NB4 (cell line): ENCODE results near the gene USP46.

ENCODE experiments used
- DNase-seq: peaks from one replicate; pipeline ENCODE4 v3.0.0; 2010; ENCODE audit warnings: low read depth
- H3K4me3 ChIP-seq: one replicate; pipeline ENCODE4 v1.5.1; 2011; ENCODE audit warnings: mild to moderate bottlenecking, low read depth, low read length, moderate library complexity
- MYC ChIP-seq: IDR thresholded peaks from 2 replicates; pipeline ENCODE4 v1.6.1; 2011; ENCODE audit warnings: low read depth, low read length
- POLR2A ChIP-seq: IDR thresholded peaks from 2 replicates; pipeline ENCODE4 v1.6.1; 2011; ENCODE audit warnings: mild to moderate bottlenecking; ENCODE audit not compliant: insufficient read length; ENCODE audit errors: extremely low read depth
- TF ChIP-seq, protein P1 (sequence below): IDR thresholded peaks from 2 replicates; pipeline ENCODE4 v1.6.1; 2011; ENCODE audit warnings: low read depth, low read length
- TF ChIP-seq, protein P2 (sequence below): IDR thresholded peaks from one replicate; pipeline ENCODE4 v1.5.1; 2012; ENCODE audit warnings: low read depth, low read length

USP46 gene

DNA sequence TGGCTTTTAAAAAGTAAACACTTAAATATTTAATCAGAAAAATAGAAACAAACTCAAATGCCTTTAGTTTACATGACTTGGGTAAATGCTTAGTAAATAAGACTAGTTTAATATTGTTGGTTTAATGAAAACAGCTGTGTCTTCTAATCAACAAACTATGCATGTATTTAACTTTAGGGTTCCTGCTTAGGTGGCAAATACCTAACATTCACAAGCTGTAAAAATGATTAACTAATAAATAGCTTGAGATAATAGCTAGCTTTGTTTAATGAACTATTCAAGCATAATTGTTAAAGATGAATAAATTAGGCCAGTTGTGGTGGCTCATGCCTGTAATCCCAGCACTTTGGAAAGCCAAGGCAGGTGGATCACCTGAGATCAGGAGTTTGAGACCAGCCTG lies 30.0 kb upstream of the USP46 start:
- no peak overlapping the region for H3K4me3 ChIP-seq
- no peak for DNase-seq
- TF ChIP-seq, protein P1, sequence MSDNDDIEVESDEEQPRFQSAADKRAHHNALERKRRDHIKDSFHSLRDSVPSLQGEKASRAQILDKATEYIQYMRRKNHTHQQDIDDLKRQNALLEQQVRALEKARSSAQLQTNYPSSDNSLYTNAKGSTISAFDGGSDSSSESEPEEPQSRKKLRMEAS = no peak
- TF ChIP-seq, protein P2, sequence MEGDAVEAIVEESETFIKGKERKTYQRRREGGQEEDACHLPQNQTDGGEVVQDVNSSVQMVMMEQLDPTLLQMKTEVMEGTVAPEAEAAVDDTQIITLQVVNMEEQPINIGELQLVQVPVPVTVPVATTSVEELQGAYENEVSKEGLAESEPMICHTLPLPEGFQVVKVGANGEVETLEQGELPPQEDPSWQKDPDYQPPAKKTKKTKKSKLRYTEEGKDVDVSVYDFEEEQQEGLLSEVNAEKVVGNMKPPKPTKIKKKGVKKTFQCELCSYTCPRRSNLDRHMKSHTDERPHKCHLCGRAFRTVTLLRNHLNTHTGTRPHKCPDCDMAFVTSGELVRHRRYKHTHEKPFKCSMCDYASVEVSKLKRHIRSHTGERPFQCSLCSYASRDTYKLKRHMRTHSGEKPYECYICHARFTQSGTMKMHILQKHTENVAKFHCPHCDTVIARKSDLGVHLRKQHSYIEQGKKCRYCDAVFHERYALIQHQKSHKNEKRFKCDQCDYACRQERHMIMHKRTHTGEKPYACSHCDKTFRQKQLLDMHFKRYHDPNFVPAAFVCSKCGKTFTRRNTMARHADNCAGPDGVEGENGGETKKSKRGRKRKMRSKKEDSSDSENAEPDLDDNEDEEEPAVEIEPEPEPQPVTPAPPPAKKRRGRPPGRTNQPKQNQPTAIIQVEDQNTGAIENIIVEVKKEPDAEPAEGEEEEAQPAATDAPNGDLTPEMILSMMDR = no peak
- TF ChIP-seq MYC (no peak), POLR2A (no peak)

DNA sequence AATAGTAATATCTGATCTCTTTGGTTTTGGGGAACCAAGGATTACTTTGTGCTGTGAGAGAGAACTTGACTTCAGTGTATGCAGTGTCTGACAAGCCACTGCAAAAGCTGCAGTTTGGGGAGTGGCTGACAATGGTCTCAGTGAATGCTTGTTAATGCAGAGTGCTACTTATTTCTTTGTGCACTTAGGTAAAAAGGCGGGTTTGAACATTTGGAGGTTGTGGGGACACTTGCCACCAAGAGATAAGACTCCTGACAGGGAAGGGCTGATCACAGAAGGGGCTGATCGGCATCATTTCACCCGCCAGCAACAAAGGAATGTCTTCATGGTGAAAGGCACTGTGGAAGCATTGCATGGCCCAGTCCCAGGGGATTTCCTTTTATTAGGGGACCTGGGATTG lies 28.6 kb upstream of the USP46 start:
- DNase-seq = no peak
- TF ChIP-seq, protein P1 = no peak
- TF ChIP-seq, protein P2 = no peak
- no peak overlapping the region for H3K4me3 ChIP-seq

DNA sequence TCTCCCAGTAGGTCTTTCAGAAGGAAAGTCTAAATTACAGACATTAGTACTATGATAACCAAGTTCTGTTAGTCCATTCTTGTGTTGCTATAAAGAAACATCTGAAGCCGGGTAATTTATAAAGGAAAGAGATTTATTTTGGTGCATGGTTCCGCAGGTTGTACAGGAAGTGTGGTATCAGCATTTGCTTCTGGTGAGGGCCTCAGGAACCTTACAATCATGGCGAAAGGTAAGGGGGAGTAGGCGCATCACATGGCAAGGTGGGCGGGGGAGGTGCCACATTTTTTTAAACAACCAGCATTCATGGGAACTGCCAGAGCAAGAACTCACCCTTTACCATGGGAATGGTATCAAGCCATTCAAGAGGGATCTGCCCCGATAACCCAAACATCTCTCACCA lies 26.2 kb upstream of the USP46 start:
- DNase-seq = no peak
- TF ChIP-seq, protein P1 = no peak
- TF ChIP-seq, protein P2 = no peak
- TF ChIP-seq POLR2A (no peak), MYC (no peak)
- no peak overlapping the region for H3K4me3 ChIP-seq

DNA sequence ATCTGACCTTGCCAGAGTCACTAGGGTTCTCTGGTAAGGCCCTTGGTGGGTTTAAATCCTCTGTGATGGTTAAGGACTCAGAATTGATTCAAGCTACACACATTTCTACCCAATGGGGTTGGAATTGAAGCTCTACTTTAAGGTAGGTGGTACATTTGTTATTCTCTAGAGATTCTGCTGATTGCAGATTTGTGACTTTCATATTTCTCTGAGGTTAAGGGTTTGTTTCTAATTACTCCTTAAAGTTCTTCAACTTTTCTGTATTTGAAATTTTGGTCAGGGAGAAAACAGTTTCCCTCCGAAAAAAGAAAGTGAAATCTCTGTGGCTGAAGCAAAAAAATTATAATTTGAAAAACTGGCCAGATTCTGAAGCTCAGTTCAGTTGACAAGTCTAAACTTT lies 25.8 kb upstream of the USP46 start:
- no peak for TF ChIP-seq MYC
- TF ChIP-seq, protein P1 = no peak

DNA sequence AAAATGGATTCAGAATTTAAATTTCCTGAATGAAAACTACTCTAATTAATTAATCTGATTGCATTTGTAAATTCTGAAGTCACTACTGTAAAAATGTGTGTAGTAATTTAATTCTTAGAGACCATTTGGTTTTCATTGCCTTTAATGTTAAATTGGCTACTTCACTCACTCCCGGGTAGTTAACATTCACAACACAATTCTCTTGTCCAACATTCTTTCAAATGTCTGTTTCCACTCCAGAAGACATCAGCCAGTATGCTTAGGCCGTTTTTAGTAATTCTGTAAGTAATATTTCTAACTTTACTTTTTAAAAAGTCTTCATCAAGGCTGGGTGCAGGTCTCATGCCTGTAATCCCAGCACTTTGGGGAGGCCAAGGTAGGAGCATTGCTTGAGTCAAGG lies 21.3 kb upstream of the USP46 start:
- TF ChIP-seq, protein P2 = no peak
- no peak for TF ChIP-seq MYC
- TF ChIP-seq, protein P1 = no peak
- TF ChIP-seq POLR2A = no peak
- no peak overlapping the region for H3K4me3 ChIP-seq
- no peak for DNase-seq

More for the DNA sequence above, 25.8 kb upstream of the USP46 start:
- no peak for DNase-seq
- H3K4me3 ChIP-seq = no peak overlapping the region

DNA sequence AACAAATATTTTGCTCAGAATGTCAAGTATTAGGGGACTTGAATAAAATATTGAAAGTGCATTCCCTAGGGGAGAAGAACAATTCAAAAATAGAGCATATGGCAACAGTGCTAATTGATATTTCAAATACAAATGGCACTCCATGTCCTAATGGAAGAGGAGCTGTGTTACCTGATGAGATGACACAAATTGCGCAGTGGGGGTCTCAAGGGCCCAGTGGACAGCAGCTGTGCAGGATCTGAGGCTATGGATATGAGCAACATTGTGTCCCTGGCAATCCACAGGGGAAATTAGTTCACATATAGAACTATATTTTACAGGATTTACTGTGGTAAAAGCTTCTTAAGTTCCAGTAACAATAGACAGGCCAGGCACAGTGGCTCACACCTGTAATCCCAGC lies 17.4 kb upstream of the USP46 start:
- DNase-seq = no peak
- H3K4me3 ChIP-seq = no peak overlapping the region
- TF ChIP-seq MYC (no peak), POLR2A (no peak)
- TF ChIP-seq, protein P1 = no peak
- TF ChIP-seq, protein P2 = no peak
